OCI-LY1 (cell line): Measurements from ENCODE around the gene TBC1D16.

Source experiments
- H2AFZ ChIP-seq: fragments of 200-600 bp; sonication (generic), shearing (Covaris generic); 2 replicates; pipeline ENCODE4 v1.6.0; 2014; ENCODE audit warnings: antibody characterized with exemption, mild to moderate bottlenecking, low read length
- H3F3A ChIP-seq: fragments of 200-600 bp; sonication (generic), shearing (Covaris generic); 2 replicates; pipeline ENCODE4 v1.6.0; 2014; ENCODE audit warnings: mild to moderate bottlenecking, antibody characterized with exemption, low read length, moderate library complexity; ENCODE audit not compliant: insufficient read depth
- H3K27ac ChIP-seq: fragments of 200-600 bp; sonication (generic); 2 replicates; pipeline ENCODE4 v1.5.1; 2014; ENCODE audit warnings: low read length, mixed run types, mild to moderate bottlenecking, low read depth; ENCODE audit not compliant: poor library complexity, severe bottlenecking
- H3K27me3 ChIP-seq: fragments of 200-600 bp; sonication (generic); 2 replicates; pipeline ENCODE4 v1.6.0; 2014; ENCODE audit warnings: antibody characterized with exemption, mild to moderate bottlenecking, low read length, moderate library complexity; ENCODE audit not compliant: insufficient read depth
- H3K36me3 ChIP-seq: fragments of 200-600 bp; sonication (generic); 2 replicates; pipeline ENCODE4 v1.6.1; 2014; ENCODE audit warnings: mild to moderate bottlenecking, antibody characterized with exemption, low read length, moderate library complexity, mixed read lengths; ENCODE audit not compliant: insufficient read depth
- H3K4me1 ChIP-seq: fragments of 200-600 bp; sonication (generic); 2 replicates; pipeline ENCODE4 v1.5.1; 2014; ENCODE audit warnings: mild to moderate bottlenecking, low read length, moderate library complexity; ENCODE audit not compliant: insufficient read depth, severe bottlenecking
- H3K4me2 ChIP-seq: fragments of 200-600 bp; sonication (generic), shearing (Covaris generic); 2 replicates; pipeline ENCODE4 v1.6.1; 2014; ENCODE audit warnings: low read length
- H3K4me3 ChIP-seq: fragments of 200-600 bp; sonication (generic); 2 replicates; pipeline ENCODE4 v1.5.1; 2014; ENCODE audit warnings: low read length, low read depth, mild to moderate bottlenecking, mixed read lengths; ENCODE audit not compliant: poor library complexity, severe bottlenecking
- H3K79me2 ChIP-seq: fragments of 200-600 bp; shearing (Covaris generic); 2 replicates; pipeline ENCODE4 v1.6.1; 2016; ENCODE audit warnings: mixed run types, low read length, mixed read lengths; ENCODE audit not compliant: insufficient read depth
- H3K9ac ChIP-seq: fragments of 200-600 bp; sonication (generic), shearing (Covaris generic); 2 replicates; pipeline ENCODE4 v1.6.1; 2014; ENCODE audit warnings: mild to moderate bottlenecking, low read length, mixed read lengths
- H3K9me2 ChIP-seq: fragments of 200-600 bp; sonication (generic), shearing (Covaris generic); 2 replicates; pipeline ENCODE4 v1.6.1; 2014; ENCODE audit warnings: low read depth, mild to moderate bottlenecking, low read length, mixed read lengths
- H3K9me3 ChIP-seq: fragments of 200-600 bp; shearing (Covaris generic); 2 replicates; pipeline ENCODE4 v1.6.1; 2014; ENCODE audit warnings: low read length, mixed read lengths
- H4K20me1 ChIP-seq: fragments of 200-600 bp; sonication (generic), shearing (Covaris generic); 2 replicates; pipeline ENCODE4 v1.6.0; 2016; ENCODE audit warnings: mild to moderate bottlenecking, low read length; ENCODE audit not compliant: insufficient read depth
- EZH2 ChIP-seq: fragments of 200-600 bp; sonication (generic), shearing (Covaris generic); IDR thresholded peaks from 2 replicates; pipeline ENCODE4 v1.8.0; 2017; ENCODE audit warnings: borderline replicate concordance, mixed run types, mild to moderate bottlenecking, antibody characterized with exemption, low read length, moderate library complexity, mixed read lengths
- TF ChIP-seq, protein P1 (sequence below): fragments of 200-600 bp; sonication (generic), shearing (Covaris generic); IDR thresholded peaks from 2 replicates; pipeline ENCODE4 v1.5.1; 2017; ENCODE audit warnings: mild to moderate bottlenecking, antibody characterized with exemption, low read length, moderate library complexity, mixed read lengths

Gene TBC1D16

DNA sequence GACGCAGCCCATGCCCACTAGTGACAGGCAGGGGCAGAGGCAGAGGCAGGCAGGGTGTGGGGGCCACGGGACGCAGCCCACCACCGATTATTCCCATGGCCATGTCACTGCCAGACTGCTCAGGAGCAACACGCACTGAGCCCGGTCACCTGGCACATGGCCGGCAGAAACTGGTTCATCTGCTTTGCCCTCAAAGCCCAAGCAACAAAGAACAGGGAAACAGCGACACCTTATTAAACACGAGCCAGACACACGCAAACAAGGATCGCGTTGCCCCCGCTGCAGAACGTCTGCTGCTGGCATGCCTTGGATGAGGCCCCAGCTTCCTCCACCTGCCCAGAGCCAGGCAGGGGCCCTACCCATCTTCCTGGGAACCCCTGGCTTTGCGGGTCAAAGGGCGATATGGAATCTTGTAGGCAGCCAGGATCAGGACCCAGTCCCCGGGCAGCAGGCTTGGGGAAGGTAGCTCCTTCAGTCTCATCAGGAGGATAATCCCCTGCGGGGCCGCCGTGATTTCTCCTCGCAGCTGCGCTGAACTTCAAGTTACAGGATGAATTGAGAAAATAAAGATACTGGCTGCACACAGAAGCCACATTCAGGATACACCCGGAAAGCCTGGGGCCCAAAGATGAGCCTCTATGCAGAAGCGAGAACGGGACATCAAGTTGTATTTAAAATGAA, 4.8 kb downstream of the TBC1D16 start:
- H3K9me3 ChIP-seq, result no peaks in the 10 kb centered on the region
- H3K27ac ChIP-seq, result no peak overlapping the region
- no peaks in the 10 kb centered on the region; the same call in 1 of the 2 replicates for H3K27me3 ChIP-seq
- no peak overlapping the region for H3K4me2 ChIP-seq
- no peaks in the 10 kb centered on the region for H3K36me3 ChIP-seq
- no peaks in the 10 kb centered on the region for H4K20me1 ChIP-seq
- TF ChIP-seq EZH2, result no peak
- TF ChIP-seq, protein P1, sequence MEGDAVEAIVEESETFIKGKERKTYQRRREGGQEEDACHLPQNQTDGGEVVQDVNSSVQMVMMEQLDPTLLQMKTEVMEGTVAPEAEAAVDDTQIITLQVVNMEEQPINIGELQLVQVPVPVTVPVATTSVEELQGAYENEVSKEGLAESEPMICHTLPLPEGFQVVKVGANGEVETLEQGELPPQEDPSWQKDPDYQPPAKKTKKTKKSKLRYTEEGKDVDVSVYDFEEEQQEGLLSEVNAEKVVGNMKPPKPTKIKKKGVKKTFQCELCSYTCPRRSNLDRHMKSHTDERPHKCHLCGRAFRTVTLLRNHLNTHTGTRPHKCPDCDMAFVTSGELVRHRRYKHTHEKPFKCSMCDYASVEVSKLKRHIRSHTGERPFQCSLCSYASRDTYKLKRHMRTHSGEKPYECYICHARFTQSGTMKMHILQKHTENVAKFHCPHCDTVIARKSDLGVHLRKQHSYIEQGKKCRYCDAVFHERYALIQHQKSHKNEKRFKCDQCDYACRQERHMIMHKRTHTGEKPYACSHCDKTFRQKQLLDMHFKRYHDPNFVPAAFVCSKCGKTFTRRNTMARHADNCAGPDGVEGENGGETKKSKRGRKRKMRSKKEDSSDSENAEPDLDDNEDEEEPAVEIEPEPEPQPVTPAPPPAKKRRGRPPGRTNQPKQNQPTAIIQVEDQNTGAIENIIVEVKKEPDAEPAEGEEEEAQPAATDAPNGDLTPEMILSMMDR, result no peak
- no peak overlapping the region for H3K4me3 ChIP-seq
- H3K9ac ChIP-seq, result no peak overlapping the region
- H3K9me2 ChIP-seq, result no peaks in the 10 kb centered on the region
- H3K79me2 ChIP-seq, result no peaks in the 10 kb centered on the region
- no peaks in the 10 kb centered on the region for H3F3A ChIP-seq
- H2AFZ ChIP-seq, result no peak overlapping the region
- peaks cover 5% of the 10 kb centered on the region for H3K4me1 ChIP-seq

- Histone ChIP-seq H3K79me2 (no peaks in the 10 kb centered on the region), H3K27ac (no peak overlapping the region), H3K9me2 (no peaks in the 10 kb centered on the region), H3K4me1 (no peaks in the 10 kb centered on the region), H4K20me1 (no peaks in the 10 kb centered on the region), H3K4me3 (no peak overlapping the region), H3K4me2 (no peak overlapping the region), H3K9ac (no peak overlapping the region), H3K27me3 (no peaks in the 10 kb centered on the region; the same call in 1 of the 2 replicates), H2AFZ (no peak overlapping the region), H3F3A (no peaks in the 10 kb centered on the region), H3K36me3 (no peaks in the 10 kb centered on the region), H3K9me3 (no peaks in the 10 kb centered on the region)
- TF ChIP-seq, protein P1, result no peak
Measured at GRCh38 chr17:80029258-80029974, 6.3 kb downstream of the TBC1D16 start.

GRCh38 chr17:80028030-80028429, 7.6 kb downstream of the TBC1D16 start:
- no peak for TF ChIP-seq EZH2
- H3K4me3 ChIP-seq, result no peak overlapping the region
- H3K36me3 ChIP-seq, result no peaks in the 10 kb centered on the region
- H3K4me2 ChIP-seq, result no peak overlapping the region
- H3K4me1 ChIP-seq, result no peaks in the 10 kb centered on the region
- no peak overlapping the region for H3K27ac ChIP-seq
- H3K9ac ChIP-seq, result no peak overlapping the region
- no peaks in the 10 kb centered on the region for H3K9me2 ChIP-seq
- H3K79me2 ChIP-seq, result no peaks in the 10 kb centered on the region
- H4K20me1 ChIP-seq, result no peaks in the 10 kb centered on the region
- H3K9me3 ChIP-seq, result no peaks in the 10 kb centered on the region
- H3F3A ChIP-seq, result no peaks in the 10 kb centered on the region
- no peaks in the 10 kb centered on the region; the same call in 1 of the 2 replicates for H3K27me3 ChIP-seq
- H2AFZ ChIP-seq, result no peak overlapping the region
